Activated CD8-positive, alpha-beta T cell treated with anti-CD3 and anti-CD28 coated beads for 36 hours (primary cell): ENCODE data around the gene CPEB3. TPM values are rescaled to one million over a fixed set of nuclear protein-coding genes. Genes with fewer than 3 reads are reported as not detected.
"Not testable (repeated sequence)": the region's sequence is repeated elsewhere in the genome, so short reads cannot be mapped to it uniquely, and the experiment has no call there.

Experiments
- ATAC-seq: fragments of 200-7000 bp; cut with Tn5 transposase; one replicate; pipeline ENCODE4 v1.10.0; 2021; ENCODE audit warnings: mild to moderate bottlenecking, moderate library complexity
- CTCF ChIA-PET: fragments of 350-600 bp; sonication (Branson Sonifier 250); formaldehyde crosslinking; loops from one replicate; lab custom pipeline; 2021; ENCODE audit warnings: antibody characterized with exemption; lab: Charles Lee
- POLR2A ChIA-PET: fragments of 350-600 bp; sonication (Branson Sonifier 250); formaldehyde crosslinking; loops from one replicate; lab custom pipeline; 2021; ENCODE audit warnings: antibody characterized with exemption; lab: Charles Lee
- DNase-seq: peaks from one replicate; pipeline ENCODE4 v3.0.0-alpha.2; 2020
- H3K27ac Mint-ChIP-seq: one replicate; pipeline ENCODE4 v1.8.0; 2021; ENCODE audit warnings: mild to moderate bottlenecking, mixed read lengths
- H3K27me3 Mint-ChIP-seq: one replicate; pipeline ENCODE4 v1.8.0; 2021; ENCODE audit warnings: mixed read lengths
- H3K36me3 Mint-ChIP-seq: one replicate; pipeline ENCODE4 v1.8.0; 2021; ENCODE audit warnings: low read depth, mixed read lengths
- H3K4me1 Mint-ChIP-seq: one replicate; pipeline ENCODE4 v1.8.0; 2021; ENCODE audit warnings: low read depth, mixed read lengths
- H3K4me3 Mint-ChIP-seq: one replicate; pipeline ENCODE4 v1.8.0; 2021; ENCODE audit warnings: mild to moderate bottlenecking, moderate library complexity, mixed read lengths
- H3K9me3 Mint-ChIP-seq: one replicate; pipeline ENCODE4 v1.8.0; 2021; ENCODE audit warnings: mixed read lengths
- CTCF ChIP-seq: fragments of 200-600 bp; IDR thresholded peaks from one replicate; pipeline ENCODE4 v1.8.0; 2022; ENCODE audit warnings: antibody characterized with exemption, mild to moderate bottlenecking
- intact Hi-C: fragments of 100-400 bp; cut with micrococcal nuclease; formaldehyde crosslinking; loops from one replicate; pipeline ENCODE4 v1.10.0; 2022
- total RNA-seq, 2 experiments: library from RNA; stranded (reverse); gene quantifications; one replicate each; pipeline ENCODE4 v1.2.3, GENCODE V29; 2021

Gene CPEB3
- total RNA-seq, 2 experiments from 2014 or later = 1.8 to 2.2 TPM

- H3K36me3 Mint-ChIP-seq = peaks cover 2% of the 10 kb centered on the region
- no peak overlapping the region for H3K4me3 Mint-ChIP-seq
- no peaks in the 10 kb centered on the region for H3K4me1 Mint-ChIP-seq
- no peak for ATAC-seq
- ChIA-PET POLR2A (no interaction called here), CTCF (no interaction called here)
- intact Hi-C loops = no loop called here
- DNase-seq = no peak
- no peak for TF ChIP-seq CTCF
- H3K9me3 Mint-ChIP-seq = no peaks in the 10 kb centered on the region
- H3K27ac Mint-ChIP-seq = no peak overlapping the region
- H3K27me3 Mint-ChIP-seq = no peaks in the 10 kb centered on the region
Measured at GRCh38 chr10:92121686-92122492, 169.0 kb downstream of the CPEB3 start.

- peaks cover 2% of the 10 kb centered on the region for H3K36me3 Mint-ChIP-seq
- H3K4me3 Mint-ChIP-seq = no peak overlapping the region
- H3K9me3 Mint-ChIP-seq = no peaks in the 10 kb centered on the region
- ChIA-PET POLR2A (no interaction called here), CTCF (no interaction called here)
- ATAC-seq (no peak), DNase-seq (no peak)
- no peaks in the 10 kb centered on the region for H3K27me3 Mint-ChIP-seq
- no peak for TF ChIP-seq CTCF
- intact Hi-C loops = no loop called here
- H3K4me1 Mint-ChIP-seq = no peaks in the 10 kb centered on the region
- no peak overlapping the region for H3K27ac Mint-ChIP-seq
Measured at GRCh38 chr10:92119340-92119739, 171.5 kb downstream of the CPEB3 start.

GRCh38 chr10:92114917-92115316, 176.0 kb downstream of the CPEB3 start:
- H3K27me3 Mint-ChIP-seq, H3K27ac Mint-ChIP-seq, H3K4me1 Mint-ChIP-seq, ATAC-seq, H3K4me3 Mint-ChIP-seq, DNase-seq, H3K36me3 Mint-ChIP-seq, CTCF ChIA-PET, intact Hi-C loops, H3K9me3 Mint-ChIP-seq, POLR2A ChIA-PET: not testable (repeated sequence)

GRCh38 chr10:92113911-92114600, 176.8 kb downstream of the CPEB3 start:
- CTCF ChIA-PET = no interaction called here
- DNase-seq = no peak

GRCh38 chr10:92112462-92112861, 178.4 kb downstream of the CPEB3 start:
- Mint-ChIP-seq H3K27me3 (no peaks in the 10 kb centered on the region), H3K27ac (no peak overlapping the region), H3K4me3 (no peak overlapping the region), H3K9me3 (no peaks in the 10 kb centered on the region), H3K4me1 (no peaks in the 10 kb centered on the region), H3K36me3 (no peaks in the 10 kb centered on the region)
- ChIA-PET POLR2A (interaction anchor here (0.6 kb wide), 1 partner anchor 574 kb away, joined by 4 read pairs; no protein-coding TSS in a partner anchor), CTCF (interaction anchor here (0.7 kb wide), 1 partner anchor 138 kb away, joined by 3 read pairs; no protein-coding TSS in a partner anchor)
- ATAC-seq = no peak
- DNase-seq = no peak
- intact Hi-C loops = no loop called here
- TF ChIP-seq CTCF = no peak

More at GRCh38 chr10:92113911-92114600, 176.8 kb downstream of the CPEB3 start:
- no peak overlapping the region for H3K4me3 Mint-ChIP-seq
- no peaks in the 10 kb centered on the region for H3K27me3 Mint-ChIP-seq
- TF ChIP-seq CTCF = no peak
- intact Hi-C loops = no loop called here
- no peak overlapping the region for H3K27ac Mint-ChIP-seq
- no peaks in the 10 kb centered on the region for H3K36me3 Mint-ChIP-seq
- no peaks in the 10 kb centered on the region for H3K4me1 Mint-ChIP-seq
- no peak for ATAC-seq
- POLR2A ChIA-PET = no interaction called here
- no peaks in the 10 kb centered on the region for H3K9me3 Mint-ChIP-seq
